GM19467 (cell line): ENCODE results near the gene S100A9.
"Not testable (repeated sequence)": the region's sequence is repeated elsewhere in the genome, so short reads cannot be mapped to it uniquely, and the experiment has no call there.

Experiments
- ATAC-seq: cut with Tn5 transposase; IDR thresholded peaks from one replicate; pipeline ENCODE4 v1.9.1; 2021; ENCODE audit warnings: mild to moderate bottlenecking, moderate library complexity; ENCODE audit not compliant: unreplicated experiment

The S100A9 gene

GRCh38 chr1:153357853-153358690, at the start of gene S100A9:
Gene S100A9 (plus strand): TSS chr1:153357854. CDS start chr1:153358284, 430 bp downstream.
- ATAC-seq = no peak

DNA sequence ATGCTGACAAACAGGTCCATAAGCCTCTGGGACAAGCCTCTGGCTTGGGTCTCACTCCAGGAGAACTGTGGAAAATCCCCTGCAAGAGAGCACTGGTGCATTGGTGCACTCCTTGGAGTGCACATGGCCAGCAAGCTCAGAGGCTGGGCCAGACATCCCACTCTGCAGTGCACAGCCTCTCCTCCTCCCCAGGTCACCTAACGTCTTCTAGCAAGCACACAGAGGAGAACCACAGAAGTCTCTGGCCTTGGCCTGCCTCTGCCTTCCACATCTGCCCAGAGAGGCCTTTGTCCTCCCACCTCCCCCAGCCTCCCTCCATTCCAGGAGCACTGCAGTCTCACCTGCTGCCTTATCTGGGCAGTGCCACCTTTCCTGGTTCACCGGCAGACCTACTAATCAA, 49.1 kb upstream of the S100A9 start:
- no peak for ATAC-seq

- ATAC-seq = no peak
Measured at GRCh38 chr1:153309441-153309840, 48.2 kb upstream of the S100A9 start.

DNA sequence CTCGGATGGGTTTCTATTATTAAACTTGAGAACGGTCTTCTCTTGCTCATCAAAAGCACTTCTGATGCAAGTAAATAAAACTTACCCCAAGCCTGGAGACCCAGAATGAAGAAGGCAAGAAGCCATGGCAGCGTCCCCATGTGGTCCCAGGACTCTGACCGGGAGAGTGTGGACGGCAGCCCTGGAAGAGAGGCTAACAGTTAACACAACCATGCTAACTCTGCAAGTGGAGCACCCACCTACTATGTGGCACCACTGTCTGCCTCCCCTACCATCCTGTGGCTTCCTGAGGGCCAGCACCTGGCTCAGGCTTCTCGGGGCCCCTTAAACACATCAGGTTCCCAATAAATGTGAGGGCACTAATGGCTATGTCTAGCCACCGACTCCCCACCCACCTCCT, 47.1 kb upstream of the S100A9 start:
- ATAC-seq = no peak

GRCh38 chr1:153312570-153313186, 45.0 kb upstream of the S100A9 start, which contains the start of gene PGLYRP3:
Gene PGLYRP3 (minus strand): TSS chr1:153312952. CDS start chr1:153310665, 2,287 bp downstream.
- no peak for ATAC-seq

DNA sequence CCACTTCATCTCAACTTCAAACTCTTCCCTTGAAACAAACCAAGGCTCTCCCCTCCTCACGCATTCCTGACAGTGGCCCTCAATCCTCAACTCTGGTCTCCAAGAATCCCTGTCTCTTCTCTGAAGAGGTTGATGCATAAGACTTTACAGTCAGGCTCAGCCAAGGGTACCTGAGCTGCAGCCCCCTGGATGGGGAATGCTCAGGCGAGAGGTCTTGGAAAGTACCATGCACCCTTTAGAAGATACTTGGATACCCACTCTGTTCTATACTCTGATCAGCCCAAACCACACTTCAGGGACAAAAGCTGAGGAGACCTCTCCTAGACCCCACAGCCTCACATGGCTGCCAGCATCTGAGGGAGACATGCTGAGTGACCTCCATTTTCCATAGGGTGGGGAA, 44.4 kb upstream of the S100A9 start:
- ATAC-seq = no peak

GRCh38 chr1:153314388-153314787, 43.3 kb upstream of the S100A9 start:
- ATAC-seq = not testable (repeated sequence)

DNA sequence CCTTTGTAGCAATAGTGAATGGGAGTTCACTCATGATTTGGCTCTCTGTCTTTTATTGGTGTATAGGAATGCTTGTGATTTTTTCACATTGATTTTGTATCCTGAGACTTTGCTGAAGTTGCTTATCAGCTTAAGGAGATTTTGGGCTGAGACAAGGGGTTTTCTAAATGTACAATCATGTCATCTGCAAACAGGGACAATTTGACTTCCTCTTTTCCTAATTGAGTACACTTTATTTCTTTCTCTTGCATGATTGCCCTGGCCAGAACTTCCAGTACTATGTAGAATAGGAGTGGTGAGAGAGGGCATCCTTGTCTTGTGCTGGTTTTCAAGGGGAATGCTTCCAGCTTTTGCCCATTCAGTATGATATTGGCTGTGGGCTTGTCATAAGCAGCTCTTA, 41.6 kb upstream of the S100A9 start:
- not testable (repeated sequence) for ATAC-seq

DNA sequence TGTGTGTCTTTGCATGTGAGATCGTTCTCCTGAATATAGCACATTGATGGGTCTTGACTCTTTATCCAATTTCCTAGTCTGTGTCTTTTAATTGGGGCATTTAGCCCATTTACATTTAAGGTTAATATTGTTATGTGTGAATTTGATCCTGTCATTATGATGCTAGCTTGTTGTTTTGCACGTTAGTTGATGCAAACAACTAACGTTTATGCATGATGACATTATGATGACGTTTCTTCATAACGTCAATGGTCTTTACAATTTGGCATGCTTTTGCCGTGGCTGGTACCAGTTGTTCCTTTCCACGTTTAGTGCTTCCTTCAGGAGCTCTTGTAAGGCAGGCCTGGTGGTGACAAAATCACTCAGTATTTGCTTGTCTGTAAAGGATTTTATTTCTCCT, 39.5 kb upstream of the S100A9 start:
- not testable (repeated sequence) for ATAC-seq

DNA sequence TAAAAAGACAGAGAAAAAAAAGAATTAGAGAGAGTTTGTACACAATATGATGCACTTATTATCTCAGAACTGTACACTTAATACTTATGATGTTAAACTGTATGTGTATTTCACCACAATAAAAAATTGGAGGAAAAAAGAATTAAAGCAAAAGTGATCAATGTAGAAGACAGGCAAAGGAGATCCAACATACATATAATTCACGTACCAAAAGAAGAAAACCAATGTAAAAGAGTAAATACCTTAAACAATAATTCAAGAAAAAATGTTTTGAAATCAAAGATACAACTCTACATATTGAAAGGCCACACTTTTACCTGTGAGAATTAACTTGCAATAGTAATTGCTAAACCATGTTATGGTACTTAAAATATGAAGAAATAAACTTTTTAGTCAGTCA, 35.1 kb upstream of the S100A9 start:
- ATAC-seq = no peak

GRCh38 chr1:153324912-153325311, 32.7 kb upstream of the S100A9 start:
- ATAC-seq = no peak

GRCh38 chr1:153333902-153334301, 23.8 kb upstream of the S100A9 start:
- ATAC-seq = no peak

- no peak for ATAC-seq
Measured at GRCh38 chr1:153336650-153337049, 21.0 kb upstream of the S100A9 start.

DNA sequence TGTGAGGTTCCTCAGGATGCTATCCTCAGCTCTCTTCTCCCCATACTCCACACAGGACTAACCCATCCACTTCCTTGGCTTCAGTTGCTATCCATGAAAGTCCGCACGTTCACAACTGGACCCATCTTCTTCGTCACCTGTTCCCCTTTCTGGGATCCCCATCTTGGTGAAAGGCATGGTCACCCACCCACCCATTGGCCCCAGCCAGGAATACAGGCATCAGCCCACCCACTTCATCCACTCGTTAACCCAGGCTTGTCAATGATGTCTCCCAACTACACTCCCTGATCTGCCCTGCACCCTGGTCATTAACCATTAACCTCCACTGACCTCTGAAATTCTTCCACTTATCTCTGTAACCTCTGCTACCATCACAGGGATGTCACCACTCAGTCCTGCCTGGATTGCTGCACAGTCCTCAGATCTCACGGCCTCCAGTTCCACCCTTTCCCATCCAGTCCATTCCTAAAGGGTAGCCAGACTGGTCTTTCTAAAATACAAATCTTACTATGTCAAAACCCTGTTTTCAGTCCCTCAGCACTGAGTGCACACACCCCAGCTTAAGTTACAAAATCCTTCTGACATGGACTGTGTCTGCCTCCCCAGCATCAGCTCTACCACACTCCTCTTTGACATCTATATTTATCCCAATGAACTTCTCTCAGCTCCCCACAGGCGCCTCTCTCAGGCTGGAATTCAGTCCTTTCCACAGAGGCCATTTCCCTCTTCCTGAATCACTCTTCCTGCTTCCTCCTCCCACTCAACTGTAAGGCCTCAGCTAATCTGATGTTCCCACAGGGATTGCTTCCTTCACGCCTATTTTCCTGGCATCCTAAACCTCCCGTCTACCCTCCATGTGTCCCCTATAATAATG, 19.4 kb upstream of the S100A9 start:
- ATAC-seq = no peak

DNA sequence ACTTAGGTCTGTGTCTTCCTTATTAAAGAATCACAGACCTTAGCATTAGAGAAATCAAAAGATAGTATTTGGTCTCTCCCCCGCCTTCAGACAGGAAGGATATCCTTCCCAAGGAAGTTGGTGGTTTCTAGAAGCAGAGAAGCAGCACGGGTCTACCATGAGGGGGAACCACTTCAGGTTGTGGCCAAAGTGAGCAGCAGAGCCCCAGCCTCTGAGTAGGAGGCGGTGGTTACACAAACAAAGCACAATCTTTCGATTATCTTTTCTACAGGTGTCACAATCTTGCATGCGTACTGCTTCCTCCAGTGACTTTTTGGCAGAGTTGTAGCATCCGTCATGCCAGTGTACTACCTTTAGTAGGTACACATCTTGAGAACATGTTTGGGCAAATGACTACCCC, 17.9 kb upstream of the S100A9 start:
- no peak for ATAC-seq

- no peak for ATAC-seq
Measured at GRCh38 chr1:153340356-153340755, 17.3 kb upstream of the S100A9 start.

DNA sequence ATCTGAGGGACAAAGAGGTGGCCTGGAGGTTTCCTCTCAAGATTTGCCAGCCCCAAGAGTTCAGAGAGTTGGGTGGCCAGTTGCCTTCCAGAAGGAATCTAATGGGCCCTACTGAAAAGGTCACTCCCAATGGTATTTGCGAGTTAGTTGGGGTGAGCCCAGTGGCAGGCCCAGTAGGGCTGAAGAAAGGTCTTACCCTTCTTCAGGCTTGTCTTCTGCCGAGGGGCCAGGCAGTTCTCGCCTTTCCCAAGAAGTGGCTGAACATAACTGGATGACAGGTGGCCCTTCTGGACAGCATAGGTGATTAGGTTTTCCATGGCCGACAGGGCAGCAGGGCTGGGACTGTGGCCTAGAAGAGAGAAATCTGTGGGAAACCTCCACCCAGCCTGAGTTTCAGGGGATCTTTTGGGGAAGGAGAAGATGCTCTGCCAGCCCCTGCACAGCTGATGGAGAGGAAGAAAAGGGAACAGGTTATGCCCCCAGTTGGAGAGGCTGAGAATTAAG, 16.2 kb upstream of the S100A9 start:
- ATAC-seq = no peak

DNA sequence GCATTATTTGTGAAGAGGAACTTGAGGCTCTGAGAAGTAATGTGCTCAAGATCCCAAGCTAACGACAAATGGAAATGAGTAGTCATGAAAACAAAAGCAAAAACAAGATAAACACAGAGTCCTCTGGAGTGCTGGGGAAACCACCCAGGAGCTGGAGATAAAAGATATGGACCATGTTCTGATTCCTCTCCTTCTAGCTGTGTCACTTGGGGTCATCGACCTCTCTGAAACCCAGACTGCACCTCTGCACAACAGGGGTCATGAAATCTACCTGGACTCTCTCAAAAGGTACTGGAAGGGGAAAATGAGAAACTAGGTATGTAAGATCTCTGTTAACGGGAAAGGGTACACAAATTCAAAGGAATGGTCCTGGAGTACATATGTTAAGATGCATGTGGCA, 15.5 kb upstream of the S100A9 start:
- no peak for ATAC-seq

GRCh38 chr1:153343040-153343681, 14.5 kb upstream of the S100A9 start:
- no peak for ATAC-seq

- no peak for ATAC-seq
Measured at GRCh38 chr1:153343811-153344717, 13.6 kb upstream of the S100A9 start.
